C4-2B (cell line): Measurements from ENCODE around the gene CERCAM.
"Not testable (repeated sequence)": the region's sequence is repeated elsewhere in the genome, so short reads cannot be mapped to it uniquely, and the experiment has no call there.

Source experiments
- H3K27ac ChIP-seq: fragments of 450-650 bp; 2 replicates; pipeline ENCODE4 v1.5.1; 2017
- ZFX ChIP-seq: fragments of 450-650 bp; IDR thresholded peaks from 2 replicates; pipeline ENCODE4 v1.6.1; 2017
- TF ChIP-seq, protein P1 (sequence below): fragments of 450-650 bp; conservative IDR thresholded peaks from 2 replicates; pipeline ENCODE4 v1.5.1; 2017; ENCODE audit warnings: mild to moderate bottlenecking

The CERCAM gene

DNA sequence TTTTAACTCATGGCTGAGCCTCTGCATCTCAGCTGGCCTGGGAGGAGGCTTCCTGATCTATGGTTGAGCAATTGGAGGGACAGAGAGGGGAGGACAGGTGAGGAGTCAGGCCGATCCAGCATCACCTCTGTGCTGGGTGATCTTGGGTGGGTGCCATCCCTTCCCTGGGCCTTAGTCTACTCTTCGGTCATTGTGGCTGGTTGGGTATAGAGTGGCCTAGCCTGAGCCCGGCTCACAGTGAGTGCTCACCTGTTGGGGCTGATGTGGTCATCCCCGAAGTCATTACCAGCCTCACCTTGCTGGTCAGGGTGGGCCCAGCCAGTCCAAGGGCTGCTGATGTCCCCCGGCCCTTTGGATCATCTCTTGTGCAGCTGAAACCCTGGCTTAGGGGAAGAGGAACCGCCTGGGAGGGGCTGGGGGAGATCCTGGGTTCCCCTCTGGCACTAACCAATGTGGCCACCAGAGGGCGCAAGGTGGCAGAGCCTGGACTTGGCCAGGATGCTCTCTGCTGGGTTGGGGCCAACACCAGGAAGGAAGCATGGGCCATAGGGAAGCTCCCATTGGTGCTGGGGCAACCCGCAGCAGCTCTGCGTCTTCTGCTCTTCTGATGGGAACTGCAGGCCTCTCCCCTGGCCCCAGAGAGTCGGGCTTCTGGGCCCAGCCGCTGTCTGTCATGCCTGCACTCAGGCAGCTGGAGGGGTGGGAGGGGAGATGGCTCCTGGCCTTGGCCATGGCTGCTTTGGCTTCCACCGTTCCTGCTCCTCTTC, 17.9 kb downstream of the CERCAM start:
- TF ChIP-seq ZFX = no peak
- TF ChIP-seq, protein P1, sequence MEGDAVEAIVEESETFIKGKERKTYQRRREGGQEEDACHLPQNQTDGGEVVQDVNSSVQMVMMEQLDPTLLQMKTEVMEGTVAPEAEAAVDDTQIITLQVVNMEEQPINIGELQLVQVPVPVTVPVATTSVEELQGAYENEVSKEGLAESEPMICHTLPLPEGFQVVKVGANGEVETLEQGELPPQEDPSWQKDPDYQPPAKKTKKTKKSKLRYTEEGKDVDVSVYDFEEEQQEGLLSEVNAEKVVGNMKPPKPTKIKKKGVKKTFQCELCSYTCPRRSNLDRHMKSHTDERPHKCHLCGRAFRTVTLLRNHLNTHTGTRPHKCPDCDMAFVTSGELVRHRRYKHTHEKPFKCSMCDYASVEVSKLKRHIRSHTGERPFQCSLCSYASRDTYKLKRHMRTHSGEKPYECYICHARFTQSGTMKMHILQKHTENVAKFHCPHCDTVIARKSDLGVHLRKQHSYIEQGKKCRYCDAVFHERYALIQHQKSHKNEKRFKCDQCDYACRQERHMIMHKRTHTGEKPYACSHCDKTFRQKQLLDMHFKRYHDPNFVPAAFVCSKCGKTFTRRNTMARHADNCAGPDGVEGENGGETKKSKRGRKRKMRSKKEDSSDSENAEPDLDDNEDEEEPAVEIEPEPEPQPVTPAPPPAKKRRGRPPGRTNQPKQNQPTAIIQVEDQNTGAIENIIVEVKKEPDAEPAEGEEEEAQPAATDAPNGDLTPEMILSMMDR = peak; percentile 98
- H3K27ac ChIP-seq = peak overlapping the region; percentile 5; the same call in 1 of the 2 replicates

DNA sequence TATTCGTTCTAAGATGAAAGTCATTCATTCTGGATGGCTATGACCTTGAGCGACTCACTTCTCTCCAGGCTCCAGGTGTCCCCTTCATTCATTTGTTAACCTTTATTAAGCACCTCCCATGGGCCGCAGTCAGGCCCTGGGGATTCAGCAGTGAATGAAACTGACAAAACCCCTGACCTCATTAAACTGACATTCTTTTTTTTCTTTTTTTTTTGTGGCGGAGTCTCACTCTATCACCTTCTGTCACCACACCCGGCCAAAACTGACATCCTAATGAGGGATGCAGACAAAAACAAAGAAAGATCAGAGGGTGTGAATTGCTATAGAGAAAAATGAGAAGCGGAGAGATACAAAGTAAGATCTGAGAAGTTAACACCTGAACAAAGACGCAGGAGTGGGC, 18.6 kb downstream of the CERCAM start:
- peak overlapping the region; percentile 5; the same call in 1 of the 2 replicates for H3K27ac ChIP-seq
- TF ChIP-seq, protein P1 = no peak
- no peak for TF ChIP-seq ZFX

DNA sequence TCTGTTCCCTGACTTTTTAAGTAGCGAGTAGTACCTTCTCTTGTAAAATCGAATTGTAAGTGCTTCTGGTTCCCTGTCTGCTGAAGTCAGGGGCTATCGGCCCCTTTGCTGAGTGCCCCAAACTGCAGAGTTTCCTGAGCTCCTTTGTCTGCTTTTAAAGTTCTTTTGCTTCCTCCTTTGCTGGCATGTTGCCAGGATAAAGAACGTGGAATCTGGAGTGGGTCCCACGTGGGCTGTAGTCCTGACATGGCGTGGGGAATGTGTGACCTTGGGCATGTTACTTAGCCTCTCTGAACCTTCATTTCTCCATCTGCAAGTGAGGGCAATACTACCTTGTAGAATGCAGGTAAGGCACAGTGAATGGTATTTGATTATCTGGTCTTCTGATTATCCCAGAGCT, 21.5 kb downstream of the CERCAM start:
- no peak overlapping the region for H3K27ac ChIP-seq
- TF ChIP-seq, protein P1 = no peak
- no peak for TF ChIP-seq ZFX

DNA sequence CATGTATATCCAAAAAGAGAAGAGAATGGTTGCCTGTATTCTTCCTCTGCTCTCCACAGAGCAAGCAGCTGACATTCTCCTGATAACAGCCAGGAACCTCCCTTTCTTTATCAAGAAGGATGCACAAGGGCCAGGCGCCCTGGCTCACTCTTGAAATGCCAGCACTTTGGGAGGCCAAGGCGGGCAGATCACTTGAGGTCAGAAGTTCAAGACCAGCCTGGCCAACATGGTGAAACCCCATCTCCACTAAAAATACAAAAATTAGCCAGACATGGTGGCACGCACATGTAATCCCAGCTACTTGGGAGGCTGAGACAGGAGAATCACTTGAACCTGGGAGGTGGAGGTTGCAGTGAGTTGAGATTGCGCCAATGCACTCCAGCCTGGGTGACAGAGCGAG, 25.8 kb downstream of the CERCAM start:
- not testable (repeated sequence) for H3K27ac ChIP-seq

DNA sequence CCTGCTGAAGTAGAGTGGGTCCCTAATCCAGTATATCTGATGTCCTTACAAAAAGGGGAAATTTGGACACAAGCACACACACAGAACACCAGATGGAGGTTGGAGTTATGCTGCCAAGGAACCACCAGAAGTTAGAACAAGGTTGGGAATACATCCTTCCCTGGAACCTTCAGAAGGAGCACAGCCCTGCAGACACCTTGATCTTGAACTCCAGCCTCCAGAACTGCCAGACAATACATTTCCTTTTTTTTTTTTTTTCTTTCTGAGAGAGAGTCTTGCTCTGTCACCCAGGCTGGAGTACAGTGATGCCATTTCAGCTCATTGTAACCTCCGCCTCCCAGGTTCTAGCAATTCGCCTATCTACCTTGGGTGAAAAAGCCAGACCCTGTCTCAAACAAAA, 28.1 kb downstream of the CERCAM start:
- no peak overlapping the region for H3K27ac ChIP-seq
- no peak for TF ChIP-seq ZFX
- TF ChIP-seq, protein P1 = no peak

DNA sequence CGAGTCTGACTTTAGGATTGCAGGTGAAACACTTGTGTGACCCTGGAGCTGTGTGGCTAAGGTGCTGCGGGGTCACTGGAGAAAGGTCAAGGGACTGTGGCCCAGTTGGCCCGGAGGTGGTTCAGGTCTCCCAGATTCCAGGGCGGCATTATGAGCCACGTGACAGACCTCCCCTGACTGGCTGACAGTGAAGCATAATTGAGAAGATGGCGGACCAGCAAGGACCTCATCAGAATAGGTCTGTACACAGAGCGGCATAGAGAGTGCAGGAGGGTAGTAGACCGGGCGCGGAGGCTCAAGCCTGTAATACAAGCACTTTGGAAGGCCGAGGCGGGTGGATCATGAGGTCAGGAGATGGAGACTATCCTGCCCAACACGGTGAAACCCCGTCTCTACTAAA, 34.3 kb downstream of the CERCAM start:
- TF ChIP-seq ZFX = no peak
- TF ChIP-seq, protein P1 = no peak
- H3K27ac ChIP-seq = peak overlapping the region; percentile 88; the same call in 1 of the 2 replicates

DNA sequence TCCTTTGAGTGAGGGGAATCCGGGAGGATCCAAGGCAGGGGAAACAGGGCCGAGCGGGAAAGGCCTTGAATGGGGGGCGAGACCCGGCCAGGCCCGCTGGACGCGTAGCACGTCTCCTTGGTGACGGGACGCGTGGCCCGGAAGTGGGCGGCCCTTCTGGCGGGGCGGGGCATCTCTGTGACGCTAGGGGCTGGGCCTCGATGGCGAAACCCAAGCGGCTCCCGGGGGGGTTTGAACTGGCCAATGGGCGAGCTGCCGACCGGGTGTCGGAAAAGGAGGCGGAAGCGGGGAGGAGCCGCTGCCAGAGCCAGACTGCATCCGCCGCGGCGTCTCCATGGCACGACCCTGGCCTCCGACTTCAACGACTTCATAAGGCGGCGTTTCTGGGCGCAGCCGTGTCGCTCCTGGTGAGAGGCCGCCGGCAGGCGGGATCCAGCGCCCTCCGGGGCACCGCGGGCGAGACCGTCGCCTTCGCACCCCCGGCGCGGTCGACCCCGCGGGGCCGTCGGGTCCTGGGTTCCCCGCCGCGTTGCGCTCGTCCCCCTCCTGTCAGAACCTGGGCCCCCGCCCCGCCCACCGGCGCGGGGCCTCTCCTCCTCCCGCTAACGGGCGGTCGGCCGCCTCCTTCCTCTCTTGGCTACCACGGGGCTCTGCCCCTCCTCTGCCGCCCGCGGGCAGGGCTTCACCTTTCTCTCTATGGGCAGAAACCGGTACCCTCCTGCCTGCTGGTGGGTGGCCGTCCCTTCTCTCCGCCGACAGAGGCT, 35.4 kb downstream of the CERCAM start, which contains the start of gene ODF2:
Gene ODF2 (plus strand): TSS at position 158 of the 764 bp plus-strand sequence. CDS start 86 bp downstream, at position 244.
- peak within 1 kb of the TSS; percentile 88 for H3K27ac ChIP-seq
- TF ChIP-seq, protein P1 = no peak
- 0 out of 2 replicates have a peak, but pooled peaks have one; percentile 50 for TF ChIP-seq ZFX
